ENCODE results near the gene COX15.
A peak's percentile ranks its signal among the peaks of the same experiment; 100 is the strongest.

Gene COX15

DNA sequence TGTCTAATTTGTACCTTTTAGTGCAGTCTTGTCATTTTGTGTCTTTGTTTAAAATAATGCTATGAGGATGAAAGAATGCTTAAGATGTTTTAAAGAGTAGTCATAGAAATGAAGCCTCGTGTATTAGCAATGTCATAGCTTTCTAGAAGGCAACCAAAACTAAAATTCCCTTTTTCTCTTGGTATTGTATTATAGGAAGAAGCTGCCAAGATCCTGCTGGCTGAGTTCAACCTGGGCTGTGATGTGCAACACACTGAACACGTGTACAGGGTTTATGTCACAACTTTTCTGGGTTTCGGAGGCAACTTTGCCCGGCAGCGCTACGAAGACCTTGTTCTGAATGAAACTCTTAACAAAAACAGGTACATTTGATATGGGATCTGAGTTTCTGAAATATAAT lies 36.2 kb downstream of the COX15 start:
- DNase-seq (ENCODE audit: low read depth): peak; percentile 66
- H3K4me3 ChIP-seq (ENCODE audit: low read length): no peak overlapping the region
- TF ChIP-seq, protein P1, sequence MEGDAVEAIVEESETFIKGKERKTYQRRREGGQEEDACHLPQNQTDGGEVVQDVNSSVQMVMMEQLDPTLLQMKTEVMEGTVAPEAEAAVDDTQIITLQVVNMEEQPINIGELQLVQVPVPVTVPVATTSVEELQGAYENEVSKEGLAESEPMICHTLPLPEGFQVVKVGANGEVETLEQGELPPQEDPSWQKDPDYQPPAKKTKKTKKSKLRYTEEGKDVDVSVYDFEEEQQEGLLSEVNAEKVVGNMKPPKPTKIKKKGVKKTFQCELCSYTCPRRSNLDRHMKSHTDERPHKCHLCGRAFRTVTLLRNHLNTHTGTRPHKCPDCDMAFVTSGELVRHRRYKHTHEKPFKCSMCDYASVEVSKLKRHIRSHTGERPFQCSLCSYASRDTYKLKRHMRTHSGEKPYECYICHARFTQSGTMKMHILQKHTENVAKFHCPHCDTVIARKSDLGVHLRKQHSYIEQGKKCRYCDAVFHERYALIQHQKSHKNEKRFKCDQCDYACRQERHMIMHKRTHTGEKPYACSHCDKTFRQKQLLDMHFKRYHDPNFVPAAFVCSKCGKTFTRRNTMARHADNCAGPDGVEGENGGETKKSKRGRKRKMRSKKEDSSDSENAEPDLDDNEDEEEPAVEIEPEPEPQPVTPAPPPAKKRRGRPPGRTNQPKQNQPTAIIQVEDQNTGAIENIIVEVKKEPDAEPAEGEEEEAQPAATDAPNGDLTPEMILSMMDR (conservative IDR thresholded peaks at IDR 0.05; ENCODE audit: low read length): no peak

DNA sequence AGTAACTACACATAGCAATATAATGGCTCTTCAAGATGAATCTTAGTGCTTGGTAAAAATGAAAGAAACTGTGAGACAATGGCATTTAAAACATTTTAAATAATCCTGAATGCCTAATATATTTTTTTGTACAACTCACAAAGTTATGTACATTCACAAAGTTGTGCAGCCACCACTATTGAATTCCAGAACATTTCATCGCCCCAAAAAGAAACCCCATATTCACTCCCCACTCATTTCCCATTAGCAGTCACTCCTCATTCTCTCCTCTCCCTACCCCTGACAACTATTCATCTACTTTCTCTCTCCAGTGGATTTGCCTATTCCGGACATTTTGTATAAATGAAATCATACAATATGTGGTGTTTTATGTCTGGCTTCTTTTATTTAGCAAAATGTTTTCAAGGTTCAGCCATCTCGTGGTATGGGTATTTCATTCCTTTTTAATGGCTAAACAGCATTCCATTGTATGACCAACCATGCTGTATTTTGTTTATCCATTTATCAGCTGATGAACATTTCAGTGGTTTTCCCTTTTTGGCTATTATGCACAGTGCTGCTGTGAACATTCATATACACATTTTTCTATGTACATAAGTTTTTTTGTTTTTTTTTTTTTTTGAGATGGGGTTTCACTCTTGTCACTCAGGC lies 37.9 kb downstream of the COX15 start:
- TF ChIP-seq, protein P1 (conservative IDR thresholded peaks at IDR 0.05; ENCODE audit: low read length): no peak
- H3K4me3 ChIP-seq (ENCODE audit: low read length): no peak overlapping the region
- DNase-seq (ENCODE audit: low read depth): peak; percentile 92

DNA sequence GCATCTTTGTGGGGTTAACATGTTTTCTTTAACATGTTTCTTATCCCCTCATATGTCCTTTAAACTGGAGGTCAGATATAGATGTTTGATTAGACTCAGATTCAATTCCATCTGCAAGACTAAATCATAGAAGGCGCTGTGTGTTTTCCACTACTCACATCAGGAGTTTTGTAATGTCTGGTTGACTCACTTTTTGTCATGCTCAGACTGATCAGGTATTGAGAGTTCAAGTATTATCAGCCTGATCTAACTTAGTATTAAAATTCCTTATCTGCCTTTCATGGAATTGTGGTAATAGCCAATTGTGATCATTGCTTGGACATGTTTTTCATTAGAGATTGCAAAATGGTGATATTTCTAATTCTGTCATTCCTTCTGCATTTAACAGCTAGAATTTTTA lies 42.5 kb downstream of the COX15 start:
- TF ChIP-seq, protein P1 (conservative IDR thresholded peaks at IDR 0.05; ENCODE audit: low read length): no peak
- peak; percentile 29 for DNase-seq (ENCODE audit: low read depth)
- H3K4me3 ChIP-seq (ENCODE audit: low read length): no peak overlapping the region

DNA sequence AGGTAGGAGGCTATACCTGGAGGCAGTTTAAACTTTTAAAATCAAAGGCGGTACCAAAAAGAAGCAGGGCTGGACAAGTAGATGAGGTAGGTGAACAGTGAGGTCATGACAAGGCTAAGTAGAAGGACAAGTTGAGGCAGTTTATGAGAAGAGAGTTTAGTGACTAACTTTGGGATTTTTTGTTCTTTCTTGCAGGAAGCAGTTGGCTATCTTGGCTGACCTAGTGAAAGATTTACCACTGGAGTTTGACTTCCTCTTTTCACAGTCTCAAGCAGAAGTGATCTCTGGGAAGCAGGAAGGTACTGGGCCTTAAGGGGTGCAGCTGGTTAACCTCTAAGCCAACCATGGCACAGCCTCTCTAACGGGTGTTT lies 46.3 kb downstream of the COX15 start:
- no peak overlapping the region for H3K4me3 ChIP-seq (ENCODE audit: low read length)
- TF ChIP-seq, protein P1 (conservative IDR thresholded peaks at IDR 0.05; ENCODE audit: low read length): no peak
- DNase-seq (ENCODE audit: low read depth): no peak

DNA sequence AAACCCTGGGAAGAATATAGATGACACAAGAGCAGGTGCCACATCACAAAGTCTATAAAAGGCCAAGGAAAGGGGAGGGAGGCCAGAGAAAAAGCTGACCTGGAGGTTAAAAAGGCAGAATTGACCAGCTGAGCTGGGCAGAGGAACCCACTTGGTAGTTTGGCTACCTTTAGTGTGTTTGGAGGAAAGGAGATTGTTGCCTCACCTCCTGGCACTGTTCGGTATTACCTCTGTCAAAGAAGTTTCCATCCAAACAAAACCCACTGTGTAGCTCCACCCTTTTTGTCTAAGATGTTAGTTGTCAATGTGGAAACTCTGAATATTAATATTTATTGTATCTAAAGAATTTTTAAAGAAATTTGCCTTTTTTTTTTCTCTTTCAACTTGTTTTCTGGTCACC lies 49.2 kb downstream of the COX15 start:
- no peak overlapping the region for H3K4me3 ChIP-seq (ENCODE audit: low read length)
- DNase-seq (ENCODE audit: low read depth): no peak
- TF ChIP-seq, protein P1 (conservative IDR thresholded peaks at IDR 0.05; ENCODE audit: low read length): no peak

Data from AG10803 (cell line).